GM18499 (cell line): ENCODE measurements around the gene TEX9.
"Not testable (repeated sequence)": the region's sequence is repeated elsewhere in the genome, so short reads cannot be mapped to it uniquely, and the experiment has no call there.

Source experiments
- ATAC-seq: cut with Tn5 transposase; IDR thresholded peaks from one replicate; pipeline ENCODE4 v1.9.1; 2021; ENCODE audit warnings: moderate number of reproducible peaks; ENCODE audit not compliant: insufficient read depth, unreplicated experiment

Gene TEX9

GRCh38 chr15:56358604-56359003 lies 6.6 kb upstream of the TEX9 start:
- no peak for ATAC-seq

GRCh38 chr15:56361987-56362386 lies 3.2 kb upstream of the TEX9 start:
- no peak for ATAC-seq

GRCh38 chr15:56366211-56366610 lies 985 bp downstream of the TEX9 start:
- ATAC-seq: no peak

GRCh38 chr15:56367156-56367555 lies 1.9 kb downstream of the TEX9 start:
- ATAC-seq: no peak

- no peak for ATAC-seq
Observed at GRCh38 chr15:56369234-56369633, 4.0 kb downstream of the TEX9 start.

- peak; percentile 89 for ATAC-seq
Observed at GRCh38 chr15:56371495-56372147, 6.4 kb downstream of the TEX9 start.

GRCh38 chr15:56374693-56375092 lies 9.5 kb downstream of the TEX9 start:
- not testable (repeated sequence) for ATAC-seq

- ATAC-seq: not testable (repeated sequence)
Observed at GRCh38 chr15:56377822-56378221, 12.6 kb downstream of the TEX9 start.

- ATAC-seq: no peak
Observed at GRCh38 chr15:56383010-56383409, 17.8 kb downstream of the TEX9 start.

GRCh38 chr15:56385908-56386307 lies 20.7 kb downstream of the TEX9 start:
- ATAC-seq: no peak

- no peak for ATAC-seq
Observed at GRCh38 chr15:56390739-56391267, 25.6 kb downstream of the TEX9 start.

- no peak for ATAC-seq
Observed at GRCh38 chr15:56393277-56393676, 28.1 kb downstream of the TEX9 start.

- ATAC-seq: no peak
Observed at GRCh38 chr15:56394909-56395308, 29.7 kb downstream of the TEX9 start.

- not testable (repeated sequence) for ATAC-seq
Observed at GRCh38 chr15:56397325-56397724, 32.1 kb downstream of the TEX9 start.

- ATAC-seq: not testable (repeated sequence)
Observed at GRCh38 chr15:56399209-56399608, 34.0 kb downstream of the TEX9 start.

- no peak for ATAC-seq
Observed at GRCh38 chr15:56410721-56411120, 45.5 kb downstream of the TEX9 start.

GRCh38 chr15:56411122-56411749 lies 46.0 kb downstream of the TEX9 start:
- no peak for ATAC-seq

GRCh38 chr15:56413114-56413733 lies 48.0 kb downstream of the TEX9 start:
- ATAC-seq: not testable (repeated sequence)

- ATAC-seq: no peak
Observed at GRCh38 chr15:56425276-56425675, 60.0 kb downstream of the TEX9 start.

- ATAC-seq: no peak
Observed at GRCh38 chr15:56425976-56426375, 60.8 kb downstream of the TEX9 start.

- peak; percentile 57 for ATAC-seq
Observed at GRCh38 chr15:56428821-56429458, 63.7 kb downstream of the TEX9 start.
